Measurements from ENCODE around the gene TBC1D22A. TPM values are rescaled to one million over a fixed set of nuclear protein-coding genes. Genes with fewer than 3 reads are reported as not detected.
A peak's percentile ranks its signal among the peaks of the same experiment; 100 is the strongest.

TBC1D22A gene
- total and polyA plus RNA-seq, 2 donors (not counting 3 experiments of a cell fraction or from before 2014, with no cell fraction given), result 26.1 to 32.4 TPM

DNA sequence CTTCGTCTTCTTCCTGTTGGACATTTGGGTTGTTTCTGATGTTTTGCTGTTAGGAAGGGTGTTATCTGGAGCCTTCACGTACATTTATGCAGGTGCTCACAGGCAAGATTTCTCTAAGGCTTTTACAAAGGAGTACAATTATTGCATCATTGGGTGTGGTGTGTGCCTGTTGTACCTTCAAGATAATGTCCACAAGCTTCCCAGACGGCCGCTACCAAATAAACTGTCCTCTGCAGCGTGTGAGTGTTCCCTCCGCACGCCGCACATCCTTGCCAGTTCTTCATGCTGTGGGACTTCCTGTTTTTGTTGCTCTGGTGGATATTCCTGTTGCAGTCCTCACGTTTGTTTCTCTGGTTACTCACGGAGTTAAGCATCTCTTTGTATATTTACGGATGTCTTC lies 133.3 kb downstream of the TBC1D22A start:
- dilution Hi-C loops (cut with MboI; ENCODE audit: extremely low pct_ligation_motif_present, low sequenced_read_pairs), result no loop called here
- Histone ChIP-seq H3K4me1 (ENCODE audit: control insufficient read depth, extremely low read depth, insufficient read depth, low read length) (no peaks in the 10 kb centered on the region), H3K4me3 (replicated peaks in 1 of 3; ENCODE audit: insufficient read depth in 1 of 3, low read depth in 1 of 3, low read length in 3 of 3) (no peak overlapping the region), H3K9ac (replicated peaks; ENCODE audit: extremely low read depth, insufficient read depth, low read length) (no peak overlapping the region), H3K9me1 (replicated peaks; ENCODE audit: control insufficient read depth, extremely low read depth, insufficient read depth, low read length) (no peaks in the 10 kb centered on the region), H3K79me2 (ENCODE audit: control insufficient read depth, insufficient read depth, low read length) (no peaks in the 10 kb centered on the region), H3K27ac (ENCODE audit: insufficient read depth, low read depth, low read length) (no peak overlapping the region), H4K20me1 (replicated peaks; ENCODE audit: control insufficient read depth, extremely low read depth, insufficient read depth, low read length) (no peaks in the 10 kb centered on the region), H3K36me3 (ENCODE audit: control insufficient read depth in 2 of 2, extremely low read depth in 1 of 2, insufficient read depth in 2 of 2, low read length in 2 of 2) (peaks cover 0 to 15% of the 10 kb centered on the region in 2 experiments), H3K4me2 (ENCODE audit: insufficient read depth, low read length) (no peak overlapping the region), H3K27me3 (ENCODE audit: control insufficient read depth in 2 of 2, insufficient read depth in 2 of 2, low read length in 2 of 2) (no peaks in the 10 kb centered on the region), H3K9me3 (replicated peaks; ENCODE audit: control insufficient read depth, insufficient read depth, low read length) (no peaks in the 10 kb centered on the region), H2AFZ (ENCODE audit: low read depth, low read length) (no peak overlapping the region)
- ChIA-PET CTCF (no interaction called here), POLR2A (no interaction called here)
- no peak for FAIRE-seq
- BruUV-seq (replicated peaks), result no TSS peak
- no peak for TF ChIP-seq POLR2A (IDR thresholded peaks at IDR 0.05; ENCODE audit: low read depth, low read length)
- TF ChIP-seq, protein P1, sequence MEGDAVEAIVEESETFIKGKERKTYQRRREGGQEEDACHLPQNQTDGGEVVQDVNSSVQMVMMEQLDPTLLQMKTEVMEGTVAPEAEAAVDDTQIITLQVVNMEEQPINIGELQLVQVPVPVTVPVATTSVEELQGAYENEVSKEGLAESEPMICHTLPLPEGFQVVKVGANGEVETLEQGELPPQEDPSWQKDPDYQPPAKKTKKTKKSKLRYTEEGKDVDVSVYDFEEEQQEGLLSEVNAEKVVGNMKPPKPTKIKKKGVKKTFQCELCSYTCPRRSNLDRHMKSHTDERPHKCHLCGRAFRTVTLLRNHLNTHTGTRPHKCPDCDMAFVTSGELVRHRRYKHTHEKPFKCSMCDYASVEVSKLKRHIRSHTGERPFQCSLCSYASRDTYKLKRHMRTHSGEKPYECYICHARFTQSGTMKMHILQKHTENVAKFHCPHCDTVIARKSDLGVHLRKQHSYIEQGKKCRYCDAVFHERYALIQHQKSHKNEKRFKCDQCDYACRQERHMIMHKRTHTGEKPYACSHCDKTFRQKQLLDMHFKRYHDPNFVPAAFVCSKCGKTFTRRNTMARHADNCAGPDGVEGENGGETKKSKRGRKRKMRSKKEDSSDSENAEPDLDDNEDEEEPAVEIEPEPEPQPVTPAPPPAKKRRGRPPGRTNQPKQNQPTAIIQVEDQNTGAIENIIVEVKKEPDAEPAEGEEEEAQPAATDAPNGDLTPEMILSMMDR (IDR thresholded peaks at IDR 0.05; ENCODE audit: extremely low read depth in 1 of 2, insufficient read depth in 1 of 2, low read depth in 1 of 2, low read length in 2 of 2), result no peak
- no peak for TF ChIP-seq EZH2 (IDR thresholded peaks at IDR 0.05; ENCODE audit: borderline replicate concordance, low read depth, low read length, severe bottlenecking)
- no peak for TF ChIP-seq FOS (IDR thresholded peaks at IDR 0.05; ENCODE audit: borderline replicate concordance, insufficient read depth, low read length)
- no peak for TF ChIP-seq GATA2 (IDR thresholded peaks at IDR 0.05; ENCODE audit: insufficient read depth, insufficient read length, low read depth, low read length)
- no peak for TF ChIP-seq JUN (IDR thresholded peaks at IDR 0.05; ENCODE audit: borderline replicate concordance, insufficient read depth, insufficient read length, low read depth)
- TF ChIP-seq MYC (IDR thresholded peaks at IDR 0.05; ENCODE audit: low read depth, low read length), result no peak
- no peak for TF ChIP-seq POLR2AphosphoS5 (IDR thresholded peaks at IDR 0.05; ENCODE audit: insufficient read depth, low read depth, low read length)
- TF ChIP-seq, protein P2, sequence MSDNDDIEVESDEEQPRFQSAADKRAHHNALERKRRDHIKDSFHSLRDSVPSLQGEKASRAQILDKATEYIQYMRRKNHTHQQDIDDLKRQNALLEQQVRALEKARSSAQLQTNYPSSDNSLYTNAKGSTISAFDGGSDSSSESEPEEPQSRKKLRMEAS (IDR thresholded peaks at IDR 0.05; ENCODE audit: insufficient read depth, insufficient read length), result no peak
- DNase-seq (ENCODE audit: low read depth, low spot score), result peak; percentile 7
- intact Hi-C loops (cut with micrococcal nuclease), result no loop called here
